HepG2 (cell line): Measurements from ENCODE around the gene TSPAN9.

Experiments
- CREB1 ChIP-seq, 2 experiments: fragments of 450-650 bp in 1 of 2; IDR thresholded peaks; 2 replicates each; pipeline ENCODE4 v1.6.1; 2016 to 2017; ENCODE audit warnings: control low read depth in 1 of 2, mild to moderate bottlenecking in 1 of 2, missing compliant biosample characterization in 1 of 2, missing genetic modification characterization in 1 of 2
- ETS1 ChIP-seq: sonication (generic); formaldehyde crosslinking; IDR thresholded peaks from 2 replicates; pipeline ENCODE4 v1.4.0; 2020; ENCODE audit warnings: missing genetic modification reagents
- EZH2 ChIP-seq: conservative IDR thresholded peaks from 2 replicates; pipeline ENCODE4 v1.6.1; 2012; ENCODE audit warnings: mild to moderate bottlenecking, low read depth, low read length, moderate library complexity
- PLSCR1 ChIP-seq: sonication (generic); formaldehyde crosslinking; IDR thresholded peaks from 2 replicates; pipeline ENCODE4 v1.5.0; 2020; ENCODE audit warnings: missing genetic modification reagents, mild to moderate bottlenecking, borderline replicate concordance
- POLR2A ChIP-seq, 2 experiments: IDR thresholded peaks; 2 replicates each; pipeline ENCODE4 v1.6.1; 2011; ENCODE audit warnings: low read depth in 2 of 2, low read length in 2 of 2, mild to moderate bottlenecking in 1 of 2, moderate library complexity in 1 of 2; ENCODE audit not compliant: insufficient read depth in 1 of 2
- TBP ChIP-seq: sonication (generic); formaldehyde crosslinking; IDR thresholded peaks from 2 replicates; pipeline ENCODE4 v1.5.0; 2020; ENCODE audit warnings: missing genetic modification reagents

- no peak for TF ChIP-seq CREB1 (IDR thresholded peaks at IDR 0.05)
- TF ChIP-seq CREB1 (CRISPR knock-in tag; IDR thresholded peaks at IDR 0.05): no peak
- no peak for TF ChIP-seq TBP (CRISPR knock-in tag)
- no peak for TF ChIP-seq PLSCR1
- TF ChIP-seq ETS1 (CRISPR knock-in tag): no peak
- TF ChIP-seq EZH2: no peak
- TF ChIP-seq POLR2A (IDR thresholded peaks at IDR 0.05; ENCODE audit: insufficient read depth in 1 of 2, low read depth in 2 of 2, low read length in 2 of 2): no peak
Measured at GRCh38 chr12:3147260-3147659, 70.1 kb downstream of the TSPAN9 start.
